ENCODE results near the gene CLEC20A.

DNA sequence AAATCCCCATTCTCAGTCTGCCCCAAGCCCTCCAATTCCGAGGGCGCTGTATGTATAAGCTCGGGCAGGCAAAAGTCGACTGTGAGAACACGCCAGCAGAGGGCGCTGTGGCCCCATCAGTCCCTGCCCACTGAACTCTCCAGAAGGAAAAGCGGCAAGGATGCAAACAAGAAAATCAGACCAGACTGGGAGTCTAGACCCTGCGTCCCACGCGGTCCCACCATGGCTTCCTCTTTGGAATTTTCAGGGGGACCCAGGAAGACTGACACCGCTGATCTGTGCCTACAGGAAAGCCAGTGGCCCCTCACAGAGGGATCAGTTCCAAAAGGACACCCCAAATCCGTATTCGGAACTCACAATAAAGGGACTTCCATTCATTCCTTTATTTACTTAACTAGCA is 35.6 kb upstream of the CLEC20A start:
- no peak for TF ChIP-seq EZH2 (IDR thresholded peaks at IDR 0.05)
- no peak for TF ChIP-seq POLR2AphosphoS5 (IDR thresholded peaks at IDR 0.05; ENCODE audit: borderline replicate concordance, low read depth, low read length)
- no peak for TF ChIP-seq FOXP2 (optimal IDR thresholded peaks at IDR 0.05; ENCODE audit: control extremely low read depth, extremely low read length, insufficient read depth)

Data from SK-N-MC (cell line).